Cardiac fibroblast (primary cell): ENCODE results near the gene DIAPH1.

Source experiments
- DNase-seq, 2 donors: peaks; one replicate each; pipeline versions ENCODE4 v3.0.0 to v3.0.0-alpha.2; 2010; ENCODE audit warnings: low read depth in 2 of 2
- H3K4me3 ChIP-seq, 2 donors: replicated peaks in 1 of 2; 1 replicate in 1 of 2; 2 replicates in 1 of 2; pipeline ENCODE4 v1.5.1; 2011; ENCODE audit warnings: low read depth in 2 of 2, low read length in 2 of 2, mild to moderate bottlenecking in 2 of 2, moderate library complexity in 1 of 2
- TF ChIP-seq, protein P1 (sequence below): IDR thresholded peaks from one replicate; pipeline ENCODE4 v1.5.1; 2011; ENCODE audit warnings: low read depth, mild to moderate bottlenecking, low read length, inconsistent platforms

DIAPH1 gene

DNA sequence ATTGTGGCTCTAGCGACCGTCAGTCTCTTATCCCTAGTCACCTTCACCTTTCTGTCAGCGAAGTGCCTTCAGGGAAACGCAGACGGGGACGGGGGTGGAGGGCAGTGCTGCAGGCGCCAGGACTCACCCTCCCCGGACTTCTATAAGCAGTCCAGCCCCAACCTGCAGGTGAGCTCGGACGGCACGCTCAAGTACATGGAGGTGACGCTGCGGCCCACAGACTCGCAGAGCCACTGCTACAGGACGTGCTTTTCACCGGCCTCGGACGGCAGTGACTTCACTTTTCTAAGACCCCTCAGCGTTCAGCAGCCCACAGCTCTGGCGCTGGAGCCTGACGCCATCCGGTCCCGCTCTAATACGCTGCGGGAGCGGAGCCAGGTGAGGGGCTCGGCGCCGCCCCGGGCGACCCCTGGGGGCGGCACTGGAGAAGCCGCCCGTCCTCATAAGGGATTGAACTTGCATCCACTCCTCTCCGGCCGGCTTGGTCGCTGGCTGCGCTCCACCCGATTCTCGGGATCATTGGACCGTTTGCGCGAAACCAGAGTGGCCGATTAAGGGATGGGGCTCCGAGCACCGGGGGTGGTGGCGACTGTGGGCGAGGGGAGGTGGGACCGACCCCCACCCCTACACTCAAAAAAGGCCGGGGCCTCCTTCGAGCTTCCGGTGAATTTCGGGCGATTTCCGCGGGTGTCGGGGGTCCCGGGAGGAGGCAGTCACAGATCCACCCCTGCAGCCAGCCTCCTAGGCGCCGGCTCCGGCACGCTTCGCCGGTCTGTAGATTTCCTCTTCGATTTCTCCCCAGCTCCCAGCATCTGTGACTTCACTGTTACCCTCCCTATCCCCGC lies 127.3 kb downstream of the DIAPH1 start:
- no peak for DNase-seq
- no peak overlapping the region for H3K4me3 ChIP-seq
- TF ChIP-seq, protein P1, sequence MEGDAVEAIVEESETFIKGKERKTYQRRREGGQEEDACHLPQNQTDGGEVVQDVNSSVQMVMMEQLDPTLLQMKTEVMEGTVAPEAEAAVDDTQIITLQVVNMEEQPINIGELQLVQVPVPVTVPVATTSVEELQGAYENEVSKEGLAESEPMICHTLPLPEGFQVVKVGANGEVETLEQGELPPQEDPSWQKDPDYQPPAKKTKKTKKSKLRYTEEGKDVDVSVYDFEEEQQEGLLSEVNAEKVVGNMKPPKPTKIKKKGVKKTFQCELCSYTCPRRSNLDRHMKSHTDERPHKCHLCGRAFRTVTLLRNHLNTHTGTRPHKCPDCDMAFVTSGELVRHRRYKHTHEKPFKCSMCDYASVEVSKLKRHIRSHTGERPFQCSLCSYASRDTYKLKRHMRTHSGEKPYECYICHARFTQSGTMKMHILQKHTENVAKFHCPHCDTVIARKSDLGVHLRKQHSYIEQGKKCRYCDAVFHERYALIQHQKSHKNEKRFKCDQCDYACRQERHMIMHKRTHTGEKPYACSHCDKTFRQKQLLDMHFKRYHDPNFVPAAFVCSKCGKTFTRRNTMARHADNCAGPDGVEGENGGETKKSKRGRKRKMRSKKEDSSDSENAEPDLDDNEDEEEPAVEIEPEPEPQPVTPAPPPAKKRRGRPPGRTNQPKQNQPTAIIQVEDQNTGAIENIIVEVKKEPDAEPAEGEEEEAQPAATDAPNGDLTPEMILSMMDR, result no peak

DNA sequence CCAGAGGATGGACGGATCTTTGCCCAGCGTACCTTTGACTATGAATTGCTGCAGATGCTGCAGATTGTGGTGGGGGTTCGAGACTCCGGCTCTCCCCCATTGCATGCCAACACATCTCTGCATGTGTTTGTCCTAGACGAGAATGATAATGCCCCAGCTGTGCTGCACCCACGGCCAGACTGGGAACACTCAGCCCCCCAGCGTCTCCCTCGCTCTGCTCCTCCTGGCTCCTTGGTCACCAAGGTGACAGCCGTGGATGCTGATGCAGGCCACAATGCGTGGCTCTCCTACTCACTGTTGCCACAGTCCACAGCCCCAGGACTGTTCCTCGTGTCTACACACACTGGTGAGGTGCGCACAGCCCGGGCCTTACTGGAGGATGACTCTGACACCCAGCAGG lies 128.0 kb downstream of the DIAPH1 start:
- TF ChIP-seq, protein P1, result no peak
- DNase-seq, result no peak
- H3K4me3 ChIP-seq, result no peak overlapping the region

DNA sequence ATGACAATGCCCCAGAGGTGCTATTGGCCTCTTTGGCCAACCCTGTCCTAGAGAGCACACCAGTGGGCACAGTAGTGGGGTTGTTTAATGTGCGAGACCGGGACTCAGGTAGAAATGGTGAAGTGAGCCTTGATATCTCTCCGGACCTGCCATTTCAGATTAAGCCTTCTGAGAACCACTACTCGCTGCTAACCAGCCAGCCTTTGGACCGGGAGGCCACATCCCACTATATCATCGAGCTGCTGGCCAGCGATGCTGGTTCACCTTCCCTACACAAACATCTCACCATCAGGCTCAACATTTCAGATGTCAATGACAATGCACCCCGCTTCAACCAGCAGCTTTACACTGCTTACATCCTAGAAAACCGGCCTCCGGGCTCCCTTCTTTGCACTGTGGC lies 128.5 kb downstream of the DIAPH1 start:
- TF ChIP-seq, protein P1, result no peak
- DNase-seq, result no peak
- no peak overlapping the region for H3K4me3 ChIP-seq

DNA sequence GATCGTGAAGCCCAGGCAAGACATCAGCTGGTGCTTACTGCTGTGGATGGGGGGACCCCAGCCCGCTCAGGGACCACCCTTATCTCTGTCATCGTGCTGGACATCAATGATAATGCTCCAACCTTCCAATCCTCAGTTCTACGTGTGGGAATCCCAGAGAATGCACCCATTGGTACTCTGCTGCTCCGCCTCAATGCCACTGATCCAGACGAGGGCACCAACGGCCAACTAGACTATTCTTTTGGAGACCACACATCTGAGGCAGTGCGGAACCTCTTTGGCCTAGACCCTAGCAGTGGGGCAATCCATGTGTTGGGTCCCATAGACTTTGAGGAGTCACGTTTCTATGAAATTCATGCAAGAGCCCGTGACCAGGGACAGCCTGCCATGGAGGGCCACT lies 129.0 kb downstream of the DIAPH1 start:
- H3K4me3 ChIP-seq, result no peak overlapping the region
- DNase-seq, result no peak
- TF ChIP-seq, protein P1, result no peak

GRCh38 chr5:141488591-141489561 lies 129.9 kb downstream of the DIAPH1 start, which contains the start of gene PCDHGC5:
TSS of gene PCDHGC5 (plus strand) at chr5:141489081. CDS start at chr5:141489241, 160 bp downstream.
- H3K4me3 ChIP-seq, result peak within 1 kb of the TSS in 1 of 2 donors; percentile 10
- peak; percentile 60 to 79 for DNase-seq
- TF ChIP-seq, protein P1, result no peak

GRCh38 chr5:141487131-141487530 lies 131.7 kb downstream of the DIAPH1 start:
- TF ChIP-seq, protein P1, result no peak
- DNase-seq, result no peak
- H3K4me3 ChIP-seq, result no peak overlapping the region
